Esophagus squamous epithelium (tissue), 5 donors: ENCODE data around the gene APCS. TPM values are rescaled to one million over a fixed set of nuclear protein-coding genes. Genes with fewer than 3 reads are reported as not detected.

Source experiments
- DNase-seq: peaks from one replicate; lab custom pipeline; 2025; lab: John Stamatoyannopoulos, UW
- H3K27ac ChIP-seq, 4 donors: fragments of 200-600 bp; sonication (generic); one replicate each; pipeline ENCODE4 v1.5.1; 2016 to 2019; ENCODE audit warnings: mild to moderate bottlenecking in 1 of 4
- H3K27me3 ChIP-seq, 4 donors: fragments of 200-600 bp; sonication (generic); 1 replicate in 3 of 4; 2 replicates in 1 of 4; pipeline versions ENCODE4 v1.5.1 to v1.6.0; 2017 to 2021; ENCODE audit warnings: antibody characterized with exemption in 1 of 4
- H3K36me3 ChIP-seq, 3 donors: fragments of 200-600 bp; sonication (generic); one replicate each; pipeline ENCODE4 v1.5.1; 2016 to 2019
- H3K4me1 ChIP-seq, 3 donors: fragments of 200-600 bp; sonication (generic); one replicate each; pipeline ENCODE4 v1.5.1; 2017 to 2019
- H3K4me3 ChIP-seq, 4 donors: fragments of 200-600 bp; sonication (generic); 1 replicate in 3 of 4; 2 replicates in 1 of 4; pipeline ENCODE4 v1.5.1; 2016 to 2019; ENCODE audit warnings: mild to moderate bottlenecking in 2 of 4, moderate library complexity in 1 of 4
- H3K9me3 ChIP-seq, 3 donors: fragments of 200-600 bp; sonication (generic); one replicate each; pipeline ENCODE4 v1.5.1; 2016 to 2019
- CTCF ChIP-seq, 6 experiments: fragments of 450-650 bp in 4 of 6; fragments of 200-600 bp in 2 of 6; sonication (generic) in 2 of 6; IDR thresholded peaks; one replicate each; pipeline ENCODE4 v1.5.1; 2016 to 2019; ENCODE audit warnings: antibody characterized with exemption in 6 of 6, mild to moderate bottlenecking in 4 of 6, moderate library complexity in 4 of 6
- POLR2A ChIP-seq, 4 donors: fragments of 450-650 bp; IDR thresholded peaks; one replicate each; pipeline ENCODE4 v1.6.1; 2017; ENCODE audit warnings: antibody characterized with exemption in 4 of 4, mild to moderate bottlenecking in 4 of 4, moderate library complexity in 3 of 4
- WGBS, 2 donors: methylation state at CpG; one replicate each; pipeline ENCODE4 v1.1.5; 2018; 5-methylcytosine and 5-hydroxymethylcytosine counted together
- intact Hi-C: fragments of 100-400 bp; cut with DNase I; formaldehyde crosslinking; loops from one replicate; pipeline ENCODE4 v1.15.0; 2022
- total RNA-seq, 4 donors: library from RNA; depleted of rRNA; stranded (reverse); fragments of >200 nt; gene quantifications; one replicate each; pipeline ENCODE4 v1.1.0, GENCODE V29; 2016
- donor health status: DM: yes; HTN: yes; CAD: no.

The APCS gene
- total RNA-seq, 4 donors from 2014 or later = not detected

GRCh38 chr1:159560599-159560998, 27.0 kb upstream of the APCS start:
- WGBS, 2 donors = 54 to 67% methylated on average over 2 of the region's 2 CpGs
- intact Hi-C loops = no loop called here
- H3K27me3 ChIP-seq = no peaks in the 10 kb centered on the region
- H3K27ac ChIP-seq = no peak overlapping the region
- H3K36me3 ChIP-seq = no peaks in the 10 kb centered on the region
- no peak overlapping the region for H3K4me3 ChIP-seq
- TF ChIP-seq POLR2A (IDR thresholded peaks at IDR 0.05) (no peak), CTCF (IDR thresholded peaks at IDR 0.05) (no peak)
- no peak for DNase-seq
- no peaks in the 10 kb centered on the region for H3K4me1 ChIP-seq
- H3K9me3 ChIP-seq = no peaks in the 10 kb centered on the region

- no peaks in the 10 kb centered on the region for H3K4me1 ChIP-seq
- intact Hi-C loops = no loop called here
- no peak overlapping the region for H3K4me3 ChIP-seq
- no peak overlapping the region for H3K27ac ChIP-seq
- no peak for TF ChIP-seq POLR2A (IDR thresholded peaks at IDR 0.05)
- no peak for TF ChIP-seq CTCF (IDR thresholded peaks at IDR 0.05)
- no peaks in the 10 kb centered on the region for H3K27me3 ChIP-seq
- no peak for DNase-seq
- no peaks in the 10 kb centered on the region for H3K9me3 ChIP-seq
- no peaks in the 10 kb centered on the region for H3K36me3 ChIP-seq
Measured at GRCh38 chr1:159561497-159561896, 26.1 kb upstream of the APCS start.

- DNase-seq = no peak
- TF ChIP-seq POLR2A (IDR thresholded peaks at IDR 0.05) = no peak
- TF ChIP-seq CTCF (IDR thresholded peaks at IDR 0.05) = no peak
- 44 to 47% methylated on average over 1 of the region's 1 CpG for WGBS, 2 donors
- H3K36me3 ChIP-seq = no peaks in the 10 kb centered on the region
- H3K4me3 ChIP-seq = no peak overlapping the region
- intact Hi-C loops = no loop called here
- no peaks in the 10 kb centered on the region for H3K27me3 ChIP-seq
- H3K9me3 ChIP-seq = no peaks in the 10 kb centered on the region
- H3K4me1 ChIP-seq = no peaks in the 10 kb centered on the region
- H3K27ac ChIP-seq = no peak overlapping the region
Measured at GRCh38 chr1:159562680-159563079, 24.9 kb upstream of the APCS start.

GRCh38 chr1:159577446-159577845, 10.2 kb upstream of the APCS start:
- TF ChIP-seq CTCF (IDR thresholded peaks at IDR 0.05) (no peak), POLR2A (IDR thresholded peaks at IDR 0.05) (no peak)
- intact Hi-C loops = no loop called here
- DNase-seq = no peak
- Histone ChIP-seq H3K27me3 (no peaks in the 10 kb centered on the region), H3K36me3 (no peaks in the 10 kb centered on the region), H3K9me3 (no peaks in the 10 kb centered on the region), H3K4me3 (no peak overlapping the region), H3K4me1 (no peaks in the 10 kb centered on the region), H3K27ac (no peak overlapping the region)
- 87 to 89% methylated on average over 3 of the region's 3 CpGs for WGBS, 2 donors

- Histone ChIP-seq H3K9me3 (no peaks in the 10 kb centered on the region), H3K27ac (no peak overlapping the region), H3K27me3 (no peaks in the 10 kb centered on the region), H3K4me1 (no peaks in the 10 kb centered on the region), H3K36me3 (no peaks in the 10 kb centered on the region), H3K4me3 (no peak overlapping the region)
- WGBS, 2 donors = 46 to 52% methylated on average over 3 of the region's 3 CpGs
- no peak for DNase-seq
- no peak for TF ChIP-seq POLR2A (IDR thresholded peaks at IDR 0.05)
- no peak for TF ChIP-seq CTCF (IDR thresholded peaks at IDR 0.05)
- intact Hi-C loops = no loop called here
Measured at GRCh38 chr1:159580340-159580739, 7.3 kb upstream of the APCS start.
